HG03521 (cell line): ENCODE results near the gene IL3.

Source experiments
- ATAC-seq: cut with Tn5 transposase; IDR thresholded peaks from one replicate; pipeline ENCODE4 v1.9.1; 2021; ENCODE audit warnings: mild to moderate bottlenecking, moderate library complexity; ENCODE audit not compliant: unreplicated experiment

Gene IL3

GRCh38 chr5:132056610-132057497 lies 3.6 kb upstream of the IL3 start:
- no peak for ATAC-seq

- ATAC-seq, result no peak
Observed at GRCh38 chr5:132057498-132058255, 2.8 kb upstream of the IL3 start.

- no peak for ATAC-seq
Observed at GRCh38 chr5:132058646-132059042, 1.8 kb upstream of the IL3 start.

- ATAC-seq, result no peak
Observed at GRCh38 chr5:132059043-132059695, 1.3 kb upstream of the IL3 start.

GRCh38 chr5:132059696-132060500 lies 557 bp upstream of the IL3 start:
- no peak for ATAC-seq

GRCh38 chr5:132063090-132063911 lies 2.8 kb downstream of the IL3 start:
- ATAC-seq, result peak; percentile 37

GRCh38 chr5:132064140-132064539 lies 3.7 kb downstream of the IL3 start:
- ATAC-seq, result no peak

GRCh38 chr5:132064738-132065331 lies 4.4 kb downstream of the IL3 start:
- ATAC-seq, result peak; percentile 49

GRCh38 chr5:132065351-132065937 lies 5.0 kb downstream of the IL3 start:
- ATAC-seq, result no peak

- no peak for ATAC-seq
Observed at GRCh38 chr5:132065951-132066701, 5.7 kb downstream of the IL3 start.

- no peak for ATAC-seq
Observed at GRCh38 chr5:132066871-132067270, 6.4 kb downstream of the IL3 start.

GRCh38 chr5:132067451-132067850 lies 7.0 kb downstream of the IL3 start:
- ATAC-seq, result no peak

- ATAC-seq, result no peak
Observed at GRCh38 chr5:132067941-132068808, 7.7 kb downstream of the IL3 start.

GRCh38 chr5:132069561-132069960 lies 9.1 kb downstream of the IL3 start:
- no peak for ATAC-seq

- ATAC-seq, result no peak
Observed at GRCh38 chr5:132069994-132070393, 9.5 kb downstream of the IL3 start.

GRCh38 chr5:132070460-132071337 lies 10.2 kb downstream of the IL3 start:
- no peak for ATAC-seq

GRCh38 chr5:132071338-132071707 lies 10.9 kb downstream of the IL3 start:
- ATAC-seq, result no peak
